RPMI7951 (cell line): ENCODE results near the gene EFHD2. TPM values are rescaled to one million over a fixed set of nuclear protein-coding genes. Genes with fewer than 3 reads are reported as not detected.
"Not testable (repeated sequence)": the region's sequence is repeated elsewhere in the genome, so short reads cannot be mapped to it uniquely, and the experiment has no call there.

Source experiments
- DNase-seq: peaks from one replicate; pipeline ENCODE4 v3.0.0-alpha.2; 2012; ENCODE audit warnings: low read depth
- total RNA-seq: library from RNA; depleted of rRNA; stranded (reverse); fragments of >200 nt; shearing (Covaris generic); gene quantifications from 2 replicates; pipeline ENCODE4 v1.2.3, GENCODE V29; 2014

The EFHD2 gene
- total RNA-seq, 1 experiment from 2014 or later: 52.5 TPM

DNA sequence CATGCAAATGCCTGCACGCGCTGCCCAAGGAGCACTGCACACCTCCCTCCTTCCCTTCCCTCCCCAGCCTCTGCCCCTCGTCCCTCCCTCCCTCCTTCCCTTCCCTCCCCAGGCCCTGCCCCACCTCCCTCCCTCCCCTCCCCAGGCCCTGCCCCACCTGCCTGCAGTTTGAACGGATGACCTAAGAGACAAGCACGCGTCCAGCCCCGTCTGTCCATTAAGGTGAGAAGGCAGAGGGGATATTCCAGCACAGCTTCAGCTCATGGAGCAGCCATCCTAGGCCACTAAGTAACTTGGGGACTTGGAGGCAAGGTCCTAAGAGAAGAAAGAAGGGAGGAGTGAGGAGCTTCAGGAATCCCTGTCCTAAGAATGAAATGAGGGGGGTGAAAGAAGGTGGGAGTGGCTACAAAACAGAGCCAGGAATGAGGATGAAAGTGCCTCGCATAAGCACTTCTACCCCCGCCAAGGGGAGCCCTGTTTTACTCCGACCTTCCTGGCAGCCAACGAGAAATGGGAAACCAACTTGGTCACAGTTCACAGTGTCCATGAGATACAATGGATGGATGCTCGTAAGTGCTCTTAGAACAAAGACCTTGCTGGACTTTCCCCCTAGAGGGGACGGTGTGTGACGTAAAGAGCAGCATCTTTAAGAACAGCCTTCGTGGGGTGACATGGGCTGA is 21.3 kb upstream of the EFHD2 start:
- no peak for DNase-seq

DNA sequence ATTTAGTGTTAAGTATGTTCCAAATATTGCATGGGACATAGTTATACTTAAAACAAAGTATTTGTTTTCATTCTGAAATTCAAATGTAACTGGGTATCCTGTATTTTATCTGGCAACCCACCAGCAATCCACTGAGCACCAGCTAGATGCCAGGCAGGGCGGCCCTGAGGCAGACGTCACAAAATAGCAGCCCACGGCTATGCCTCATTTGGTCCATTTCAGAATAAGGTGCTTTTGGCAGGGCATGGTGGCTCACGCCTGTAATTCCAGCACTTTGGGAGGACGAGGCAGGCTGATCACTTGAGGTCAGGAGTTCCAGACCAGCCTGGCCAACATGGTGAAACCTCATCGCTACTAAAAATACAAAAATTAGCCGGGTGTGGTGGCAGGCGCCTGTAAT is 19.9 kb upstream of the EFHD2 start:
- DNase-seq: not testable (repeated sequence)

DNA sequence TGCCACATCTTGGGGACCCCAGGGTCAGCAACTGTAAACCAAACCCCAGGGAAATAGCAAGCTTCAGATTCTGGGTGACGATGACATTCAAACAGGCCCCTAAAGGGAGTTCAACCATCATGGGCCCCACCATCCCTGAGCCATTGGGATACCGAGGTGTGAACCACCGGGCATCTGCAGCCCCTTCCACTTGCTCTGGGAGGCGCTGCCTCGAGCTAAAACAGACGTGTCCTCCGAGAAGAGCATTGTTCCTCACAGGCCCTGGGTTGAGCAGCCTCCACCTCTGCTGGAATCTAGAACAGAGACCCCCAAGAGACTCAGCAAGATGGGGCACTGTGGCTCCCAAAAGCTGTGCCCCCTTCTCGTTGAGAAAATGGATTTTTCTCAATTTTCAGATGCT is 19.0 kb upstream of the EFHD2 start:
- no peak for DNase-seq

DNA sequence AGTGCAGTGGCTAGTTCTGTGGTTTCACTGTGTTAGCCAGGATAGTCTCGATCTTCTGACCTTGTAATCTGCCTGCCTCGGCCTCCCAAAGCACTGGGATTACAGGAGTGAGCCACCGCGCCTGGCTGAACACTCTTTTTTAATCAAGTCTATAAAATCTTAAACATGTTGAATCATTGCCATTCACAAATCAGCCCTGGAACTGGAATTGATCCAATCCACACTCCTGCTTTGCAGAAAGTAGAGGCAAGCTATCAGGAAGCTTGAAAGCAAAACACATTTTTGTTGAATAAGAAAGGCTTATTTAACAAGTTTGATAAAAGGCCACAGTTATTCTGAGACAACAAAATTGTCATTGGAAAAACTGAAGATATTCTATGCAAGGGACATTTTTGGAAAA is 18.3 kb upstream of the EFHD2 start:
- DNase-seq: no peak

DNA sequence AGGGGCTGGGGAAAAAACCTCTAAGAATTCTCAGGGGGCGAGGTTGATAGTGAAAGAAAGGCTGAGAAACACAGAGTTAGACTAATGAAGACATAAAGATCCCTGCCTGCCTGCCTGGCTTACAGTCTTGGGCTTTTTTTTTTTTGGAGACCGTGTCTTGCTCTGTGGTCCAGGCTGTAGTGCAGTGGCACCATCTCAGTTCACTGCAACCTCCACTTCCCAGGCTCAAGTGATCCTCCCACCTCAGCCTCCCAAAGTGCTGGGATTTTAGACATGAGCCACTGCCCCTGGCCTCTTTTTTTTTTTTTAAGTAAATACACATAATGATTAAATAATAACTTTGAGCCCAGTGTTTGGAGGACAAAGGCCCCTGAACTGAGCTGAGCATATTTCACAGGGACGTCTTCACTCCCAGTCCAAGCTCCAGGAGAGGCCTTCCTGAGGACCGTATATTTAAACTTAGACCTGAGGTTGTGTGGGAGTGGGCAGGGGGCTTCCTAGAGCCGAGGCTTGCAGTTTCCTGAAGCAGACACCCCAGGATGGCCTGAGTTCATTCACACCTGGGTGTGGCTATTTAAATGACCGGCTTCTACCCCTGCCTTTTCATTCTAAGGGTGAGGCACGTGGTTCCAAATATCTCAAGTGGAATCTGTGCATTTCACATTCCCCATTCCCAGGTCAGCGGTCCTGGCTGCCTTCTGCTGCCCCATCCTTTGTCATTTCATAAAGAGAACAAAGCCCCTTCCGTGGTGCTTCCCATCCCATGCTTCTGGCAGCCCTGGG is 16.0 kb upstream of the EFHD2 start:
- no peak for DNase-seq

DNA sequence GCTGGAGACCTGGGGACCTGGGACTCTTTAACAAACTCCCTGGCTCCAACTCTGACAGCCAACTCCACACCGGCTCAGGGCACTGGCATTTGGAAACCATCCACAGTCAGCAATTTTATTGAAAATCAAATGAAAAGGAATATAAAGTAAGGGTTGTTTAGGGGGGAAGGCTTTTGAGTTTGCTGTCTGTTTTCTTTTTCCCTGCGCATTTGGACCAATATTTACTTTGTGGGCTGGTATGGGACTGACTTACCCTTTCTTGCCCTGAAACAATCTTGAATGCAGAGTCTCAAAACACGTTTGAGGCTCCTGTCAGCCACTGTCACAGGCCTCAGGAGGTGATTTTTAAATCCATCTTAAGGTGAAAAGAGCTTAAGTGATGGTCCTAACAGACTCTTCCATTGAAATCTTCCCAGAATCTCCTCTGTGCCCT is 15.4 kb upstream of the EFHD2 start:
- no peak for DNase-seq

DNA sequence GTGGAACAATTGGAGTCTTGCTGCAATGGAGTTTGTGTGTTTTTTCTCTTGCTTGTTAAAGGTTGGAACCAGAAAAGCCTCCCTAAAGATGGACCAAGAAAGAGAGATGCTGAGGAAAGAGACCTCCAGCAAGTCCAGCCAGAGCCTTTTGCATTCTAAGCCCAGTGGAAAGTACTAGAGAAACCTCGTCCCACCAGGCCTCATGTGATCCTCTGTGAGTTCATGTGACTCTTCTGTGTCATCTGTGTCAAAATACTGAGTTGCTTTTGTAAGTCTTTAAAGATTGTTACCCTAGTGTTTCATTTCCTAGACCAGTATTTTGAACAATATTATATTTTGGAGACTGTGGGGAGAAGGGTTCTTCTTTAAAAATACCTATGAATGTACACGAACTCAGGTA is 12.5 kb upstream of the EFHD2 start:
- DNase-seq: no peak

GRCh38 chr1:15399710-15400109 is 10.0 kb upstream of the EFHD2 start:
- DNase-seq: no peak

DNA sequence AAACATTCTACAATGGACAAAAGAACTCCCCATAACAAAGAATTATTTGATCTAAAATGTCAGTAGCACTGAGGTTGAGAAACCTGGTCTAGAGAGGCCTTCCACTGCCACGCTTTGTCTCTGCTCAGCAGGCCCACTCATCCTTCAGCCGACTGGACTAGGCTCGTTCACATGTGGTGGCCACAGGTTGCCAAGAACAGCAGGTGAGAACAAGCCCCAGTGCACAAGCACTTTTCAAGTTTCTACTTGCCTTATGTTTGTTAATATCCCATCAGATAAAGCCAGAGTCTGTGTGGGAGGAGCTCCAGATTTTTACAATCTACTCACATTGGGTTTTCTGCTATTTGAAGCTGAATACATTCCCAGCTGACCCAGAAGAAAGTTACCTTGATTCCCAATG is 9.1 kb upstream of the EFHD2 start:
- DNase-seq: no peak

DNA sequence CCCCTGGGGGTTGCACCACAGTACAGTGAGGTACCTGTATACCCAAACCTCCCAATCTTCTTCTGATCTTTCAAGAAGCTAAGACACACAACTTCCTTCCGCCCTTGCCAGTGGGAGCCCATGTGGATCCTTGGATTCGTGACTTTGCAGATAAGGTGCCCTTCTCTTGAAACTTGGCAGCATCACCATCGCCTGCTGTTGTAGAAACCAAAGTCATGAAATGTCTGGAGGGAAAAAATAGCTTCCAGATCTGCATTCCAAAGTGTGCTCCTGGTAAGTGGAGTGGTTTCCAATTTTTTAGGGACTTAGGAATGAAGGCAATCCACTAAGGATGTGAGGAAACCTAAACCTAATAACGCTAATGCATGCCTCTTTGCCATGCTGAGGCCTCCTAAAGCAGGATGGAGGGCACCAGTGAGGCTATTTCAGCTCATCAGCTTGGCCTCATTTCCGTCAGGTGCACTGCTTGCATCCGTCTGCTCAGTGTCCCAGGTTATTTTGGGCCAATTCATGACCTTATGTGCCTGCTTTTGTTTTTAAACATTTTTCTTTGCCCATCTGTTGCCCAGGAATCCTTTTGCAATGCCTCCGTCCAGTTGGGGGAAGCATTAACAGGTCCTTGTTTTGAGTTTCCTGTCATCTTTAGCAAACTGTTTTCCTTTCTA is 8.2 kb upstream of the EFHD2 start:
- no peak for DNase-seq

GRCh38 chr1:15402809-15403450 is 6.8 kb upstream of the EFHD2 start:
- no peak for DNase-seq

- DNase-seq: no peak
These were observed 5.6 kb upstream of the EFHD2 start for GRCh38 chr1:15403962-15404580.

DNA sequence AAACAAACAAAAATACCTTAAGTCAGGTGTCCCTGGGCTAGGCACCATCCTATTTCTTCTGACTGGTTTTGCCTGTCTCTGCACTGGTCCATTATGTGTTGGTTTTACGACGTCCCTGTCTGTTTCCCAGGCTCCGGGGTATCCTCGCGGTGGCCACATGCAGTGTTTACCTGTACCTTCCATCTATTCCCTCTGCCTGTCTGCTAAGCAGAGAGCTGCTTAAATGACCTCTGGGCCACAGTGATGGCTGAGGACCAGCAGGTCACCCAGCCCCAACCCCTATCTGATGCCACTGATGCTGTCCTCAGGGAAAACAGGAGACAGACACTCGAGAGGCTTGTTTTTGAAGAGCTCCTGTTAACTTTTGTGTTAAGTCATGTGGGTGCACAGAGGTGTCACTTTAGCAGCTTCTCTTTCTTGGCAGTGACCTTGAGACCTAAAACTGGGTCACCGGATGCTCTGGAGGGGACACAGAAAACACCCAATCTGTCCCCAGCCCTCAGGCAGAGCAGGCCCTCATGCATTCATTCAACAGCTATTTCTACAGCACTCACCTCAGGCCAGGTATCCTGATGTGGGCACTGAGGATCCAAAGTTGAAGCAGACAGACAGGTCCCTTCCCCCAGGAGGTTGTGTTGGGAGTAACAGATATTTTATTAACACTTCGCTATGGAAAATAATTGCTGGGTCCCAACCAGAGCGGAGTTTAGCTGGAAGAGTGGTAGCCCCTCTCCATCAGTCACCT is 4.4 kb upstream of the EFHD2 start:
- DNase-seq: no peak

DNA sequence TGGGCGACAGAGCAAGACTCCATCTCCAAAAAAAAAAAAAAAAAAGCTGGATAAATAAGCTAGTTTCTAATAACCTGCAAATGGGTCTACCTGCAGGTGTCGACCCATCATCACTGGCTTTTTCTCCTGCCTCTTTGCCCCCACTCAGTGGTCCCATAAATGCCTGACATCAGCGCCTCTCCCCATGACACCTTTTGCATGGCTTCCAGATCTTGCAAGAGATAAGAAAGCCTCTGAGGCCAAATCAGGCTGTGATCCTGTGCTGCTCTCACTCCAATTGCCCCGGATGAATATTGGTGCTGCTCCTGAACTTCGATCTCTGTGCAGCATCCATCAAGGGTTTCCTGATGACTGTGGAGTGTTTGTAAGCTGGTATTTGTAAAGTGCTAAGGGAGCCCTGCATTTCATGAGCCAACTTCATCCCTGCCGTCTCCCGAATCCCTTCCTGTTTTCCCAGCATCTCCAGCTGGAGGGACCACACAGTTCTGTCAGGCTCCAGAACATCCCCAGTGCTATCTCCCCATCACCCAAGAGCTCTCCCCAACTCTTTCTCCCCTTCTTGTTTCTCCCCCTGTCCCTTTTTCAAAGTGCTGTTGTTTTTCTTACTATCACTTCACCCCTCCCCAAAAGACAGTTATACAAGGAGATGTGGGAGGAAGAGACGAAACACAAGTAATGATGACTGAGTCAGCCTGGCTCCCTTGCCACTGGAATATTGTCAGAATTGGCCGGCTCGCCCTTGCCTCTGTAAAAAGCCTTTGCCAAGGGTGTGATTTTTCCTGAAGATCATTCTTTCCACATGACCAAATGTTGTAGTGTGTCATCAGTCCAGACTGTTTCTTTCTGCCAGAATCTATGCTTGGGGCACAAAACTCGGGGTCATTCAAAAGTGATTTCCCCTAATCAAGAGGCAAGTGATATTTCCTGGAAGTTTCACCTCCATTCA is 2.8 kb upstream of the EFHD2 start:
- DNase-seq: peak; percentile 84

DNA sequence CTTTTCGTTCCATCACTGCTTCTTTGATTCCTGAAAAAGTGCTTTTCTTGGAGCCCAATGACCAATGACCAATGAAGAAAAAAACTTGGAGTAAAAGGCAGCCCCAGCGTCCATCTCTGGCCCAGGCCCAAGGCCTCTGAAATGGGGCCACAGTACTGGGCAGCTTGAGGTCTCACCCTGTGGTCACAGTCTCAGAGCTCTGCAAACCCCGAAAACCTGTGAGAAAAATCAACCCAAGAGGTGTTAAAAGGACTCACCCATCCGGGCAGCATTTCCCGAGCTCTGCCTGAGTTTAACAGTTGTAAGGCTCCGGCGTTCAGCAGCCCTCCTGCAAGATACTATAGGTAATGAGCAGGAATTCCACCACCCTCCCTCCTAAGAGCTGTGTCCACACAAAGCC is 2.1 kb upstream of the EFHD2 start:
- DNase-seq: no peak

GRCh38 chr1:15408890-15409387 is 749 bp upstream of the EFHD2 start:
- DNase-seq: no peak

- no peak for DNase-seq
These were observed 665 bp downstream of the EFHD2 start for GRCh38 chr1:15410223-15410883.

- DNase-seq: no peak
These were observed 1.2 kb downstream of the EFHD2 start for GRCh38 chr1:15410884-15411245.

DNA sequence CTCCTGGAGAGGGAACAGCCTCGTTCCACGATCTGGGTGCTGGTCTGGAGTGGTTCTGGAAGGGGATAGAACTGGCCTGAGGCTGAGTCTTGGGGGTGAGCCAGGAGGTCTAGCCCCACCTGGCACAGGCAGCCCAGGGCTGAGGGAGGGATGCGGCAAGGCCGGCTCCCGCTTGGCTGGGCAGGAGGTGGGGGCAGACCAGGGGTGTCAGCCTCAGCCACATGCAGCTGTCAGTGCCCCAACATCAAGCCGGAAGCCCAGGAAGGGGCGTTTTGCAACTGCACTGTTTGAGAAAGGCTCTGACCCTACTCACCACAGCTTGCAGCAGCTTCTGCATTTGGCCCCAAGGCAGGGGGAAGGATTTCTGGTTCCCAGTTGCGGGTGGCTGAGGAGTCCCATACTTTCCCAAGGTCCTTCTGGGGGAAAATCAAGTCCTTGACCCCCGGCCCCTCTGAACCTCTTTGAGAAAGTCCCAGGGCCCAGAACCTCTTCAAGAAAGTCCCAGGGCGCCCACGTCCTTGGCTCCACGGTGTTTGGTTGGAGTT is 2.0 kb downstream of the EFHD2 start:
- DNase-seq: peak; percentile 74
